GM18868 (cell line): Measurements from ENCODE around the gene LRP5.
"Not testable (repeated sequence)": the region's sequence is repeated elsewhere in the genome, so short reads cannot be mapped to it uniquely, and the experiment has no call there.

ENCODE experiments used
- ATAC-seq: cut with Tn5 transposase; IDR thresholded peaks from one replicate; pipeline ENCODE4 v1.9.1; 2021; ENCODE audit warnings: mild to moderate bottlenecking, moderate library complexity; ENCODE audit not compliant: unreplicated experiment

LRP5 gene

DNA sequence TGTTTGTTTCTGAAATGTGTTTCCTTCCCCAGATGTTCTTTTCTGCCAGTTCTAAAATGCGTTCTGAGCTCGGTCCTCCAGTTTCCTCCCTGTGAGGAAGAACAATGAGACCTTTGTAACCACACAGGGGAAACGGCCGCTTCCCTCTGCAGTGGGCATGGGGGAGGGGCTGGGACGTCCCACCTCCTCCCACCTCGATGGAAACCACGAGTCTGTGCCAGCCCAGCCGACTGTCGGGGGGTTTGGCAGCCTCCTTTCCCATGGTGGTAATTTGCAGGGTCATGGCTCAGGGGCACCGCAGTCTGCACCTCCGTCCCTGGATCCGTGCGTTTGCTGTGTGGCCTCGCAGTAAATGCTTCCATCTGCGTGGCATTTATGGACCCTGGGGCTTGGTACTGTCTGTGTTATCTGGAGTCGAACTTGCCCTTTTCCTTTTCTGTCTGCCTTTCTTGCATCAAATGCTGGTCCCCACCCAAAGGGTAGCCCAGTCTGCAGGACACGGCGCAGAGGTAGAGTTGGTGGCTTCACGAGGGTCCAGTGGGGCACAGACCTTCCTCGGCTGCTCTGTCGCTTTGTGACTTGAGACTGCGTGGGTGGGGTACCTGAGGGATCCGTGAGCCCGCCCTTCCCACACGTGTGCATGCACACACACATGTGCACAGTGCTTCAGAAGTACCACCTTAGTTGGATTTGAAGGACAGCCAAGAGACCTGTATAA lies 16.1 kb downstream of the LRP5 start:
- ATAC-seq = no peak

GRCh38 chr11:68329536-68329935 lies 17.1 kb downstream of the LRP5 start:
- no peak for ATAC-seq

DNA sequence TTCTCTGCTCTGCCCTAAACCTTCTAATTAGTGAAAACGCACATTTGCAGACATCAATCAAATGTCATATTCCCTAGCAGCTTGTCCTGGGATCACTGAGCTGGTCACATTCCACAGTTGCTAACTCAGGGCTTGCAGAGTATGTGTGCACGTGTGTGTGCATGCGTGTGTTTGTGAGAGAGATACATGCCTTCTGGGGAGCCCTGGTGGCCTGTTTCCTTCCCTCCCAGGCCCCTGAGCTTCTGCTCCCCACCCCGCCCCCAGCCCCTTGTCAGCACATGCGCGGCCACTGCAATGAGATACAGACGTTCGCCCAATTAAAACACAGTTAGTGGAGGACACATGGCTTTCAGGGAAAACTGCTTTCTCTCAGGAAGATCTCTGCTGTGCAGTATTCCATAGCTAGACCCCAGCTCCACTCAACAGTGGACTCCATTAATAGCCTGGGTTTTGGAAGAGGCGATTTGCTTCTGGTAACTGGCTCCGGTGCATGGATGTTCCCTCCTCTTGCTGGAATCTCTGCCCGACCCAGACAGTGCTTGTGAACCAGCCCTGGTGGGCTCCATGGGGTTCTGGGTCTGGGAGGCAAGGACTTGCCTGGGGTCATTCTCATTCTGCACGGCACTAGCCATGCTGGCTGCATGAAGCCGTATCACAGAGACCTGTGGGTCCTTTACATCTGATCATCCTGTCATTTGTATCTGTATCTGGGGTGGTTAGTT lies 17.7 kb downstream of the LRP5 start:
- ATAC-seq = no peak

- no peak for ATAC-seq
Observed at GRCh38 chr11:68330700-68331337, 18.4 kb downstream of the LRP5 start.

DNA sequence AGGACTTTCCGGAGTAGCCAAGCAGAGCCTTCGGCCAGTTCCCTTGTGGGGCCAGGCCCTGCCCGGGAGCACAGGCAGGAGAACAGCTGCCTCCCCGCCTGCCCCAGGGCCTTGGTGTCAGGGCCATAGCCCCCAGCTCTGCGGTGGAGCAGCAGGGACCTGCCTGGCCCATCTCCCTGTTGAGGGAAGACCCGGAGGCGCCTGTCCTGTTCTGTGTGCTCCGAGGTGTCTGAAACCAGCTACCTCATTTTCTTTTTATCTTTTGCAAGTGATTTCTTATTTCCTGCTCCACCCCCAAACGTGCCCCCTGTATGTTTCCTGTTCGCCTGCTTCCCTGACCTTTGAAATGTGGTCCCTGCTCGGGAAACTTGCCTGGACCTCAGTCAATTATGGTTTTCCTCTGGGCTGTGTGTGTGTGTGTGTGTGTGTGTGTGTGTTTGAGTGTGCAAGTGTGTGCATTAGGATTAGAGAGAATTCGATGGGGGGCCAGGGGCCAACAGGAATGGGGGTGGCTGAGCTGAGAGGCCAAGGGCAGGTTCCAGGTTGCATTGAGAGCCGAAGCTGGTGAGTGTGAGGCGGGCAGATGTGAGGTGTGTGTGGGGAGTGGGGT lies 19.1 kb downstream of the LRP5 start:
- ATAC-seq = no peak

GRCh38 chr11:68332186-68332585 lies 19.8 kb downstream of the LRP5 start:
- no peak for ATAC-seq

GRCh38 chr11:68333173-68333572 lies 20.8 kb downstream of the LRP5 start:
- ATAC-seq = no peak

DNA sequence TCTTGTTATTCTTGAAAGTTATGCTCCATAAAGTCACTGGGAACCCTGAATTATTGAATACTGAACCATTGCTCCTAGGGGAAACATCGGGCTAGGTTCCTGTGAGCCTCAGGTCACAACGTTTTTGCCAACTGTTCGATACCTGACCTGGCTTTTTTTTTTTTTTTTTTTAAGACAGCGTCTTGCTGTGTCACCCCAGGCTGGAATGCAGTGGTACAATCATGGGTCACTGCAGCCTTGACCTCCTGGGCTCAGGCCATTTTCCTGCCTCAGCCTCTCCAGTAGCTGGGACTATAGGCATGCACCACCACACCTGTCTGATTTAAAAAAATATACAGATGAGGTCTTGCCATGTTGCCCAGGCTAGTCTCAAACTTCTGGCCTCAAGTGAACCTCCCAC lies 22.5 kb downstream of the LRP5 start:
- ATAC-seq = no peak

DNA sequence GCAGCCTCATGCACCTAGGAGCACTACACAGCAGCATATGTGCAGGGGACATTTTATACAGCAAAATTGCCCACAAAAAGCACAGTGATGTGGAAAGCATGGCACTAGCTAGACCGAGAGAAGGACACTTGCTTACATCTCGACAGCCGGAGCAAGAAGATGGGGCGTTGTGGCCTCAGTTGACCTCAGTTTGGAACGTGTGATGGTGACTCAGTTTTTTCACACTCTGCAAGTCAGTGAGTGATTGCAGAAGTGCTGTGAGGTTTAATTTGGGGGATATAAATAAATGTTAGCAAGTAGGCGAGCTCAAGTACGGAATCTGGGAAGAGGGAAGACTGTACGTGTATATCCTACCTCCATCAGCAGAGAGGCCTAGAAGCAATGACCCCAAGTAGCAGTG lies 23.3 kb downstream of the LRP5 start:
- no peak for ATAC-seq

DNA sequence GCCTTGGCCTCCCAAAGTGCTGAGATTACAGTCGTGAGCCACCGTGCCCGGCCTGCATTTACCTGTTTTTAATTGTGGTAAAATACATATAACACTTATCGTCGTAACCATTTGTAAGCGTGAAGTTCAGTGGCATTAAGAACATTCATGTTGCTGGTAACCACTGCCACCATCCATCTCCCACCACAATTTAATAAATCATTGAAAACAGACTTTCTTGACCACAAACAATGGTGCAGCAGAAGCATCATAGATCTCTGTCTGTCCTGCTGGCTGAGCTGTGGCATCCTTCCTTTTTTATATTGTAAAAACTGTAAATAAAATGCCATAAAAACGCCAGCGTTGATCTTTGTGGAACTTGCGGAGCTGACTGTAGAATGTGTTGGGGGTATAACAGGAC lies 24.3 kb downstream of the LRP5 start:
- no peak for ATAC-seq

DNA sequence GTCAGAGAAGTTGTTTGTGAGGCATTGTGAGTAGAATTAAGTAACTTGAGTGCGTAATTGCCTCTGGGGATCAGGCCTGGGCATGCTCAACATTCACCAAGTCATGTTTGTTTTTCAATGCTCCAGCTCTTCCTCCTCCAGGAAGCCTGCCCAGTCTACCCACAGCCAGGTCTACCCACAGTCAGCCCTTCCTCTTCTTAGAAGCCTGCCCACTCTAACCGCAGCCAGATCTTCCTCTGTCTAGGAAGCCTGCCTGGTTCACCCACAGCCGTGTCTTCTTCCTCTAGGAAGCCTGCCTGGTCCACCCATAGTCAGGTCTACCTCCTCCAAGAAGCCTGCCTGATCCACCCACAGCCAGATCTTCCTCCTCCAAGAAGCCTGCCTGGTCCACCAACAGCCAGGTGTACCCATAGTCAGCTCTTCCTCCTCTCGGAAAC lies 25.0 kb downstream of the LRP5 start:
- no peak for ATAC-seq

DNA sequence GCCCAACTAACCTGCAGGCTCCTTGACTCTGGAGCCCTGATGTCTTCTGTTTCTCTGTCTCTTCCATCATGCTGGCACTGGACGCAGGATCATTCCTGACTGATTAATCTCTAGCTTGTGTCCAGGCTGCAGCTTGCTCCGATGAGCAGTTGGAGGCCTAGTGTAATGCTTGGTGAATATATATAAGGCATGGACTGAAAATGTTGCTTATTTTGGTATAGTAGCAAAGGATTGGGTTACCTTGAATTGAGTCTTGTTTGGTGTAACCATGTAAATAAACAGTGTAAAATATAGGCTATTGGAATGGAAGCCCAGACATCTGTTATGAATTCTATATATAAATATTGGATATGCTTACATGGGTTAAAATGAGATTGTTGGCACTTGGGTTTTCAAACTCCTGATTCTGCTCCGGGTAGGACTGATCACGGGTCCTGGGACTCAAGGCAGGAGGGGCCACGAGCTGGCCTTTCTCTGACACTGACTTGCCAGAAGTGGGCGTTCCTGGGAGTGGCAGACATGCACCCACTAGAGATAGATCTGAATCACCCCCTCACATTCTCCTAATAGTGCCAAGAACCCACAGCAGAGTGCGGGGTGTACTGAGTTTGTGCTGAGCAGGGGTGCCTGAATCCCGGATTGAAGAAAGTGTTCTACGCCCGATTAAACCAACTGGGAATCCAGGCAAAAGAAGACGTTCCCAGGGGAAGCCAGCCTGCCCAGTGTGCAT lies 25.8 kb downstream of the LRP5 start:
- ATAC-seq = no peak

GRCh38 chr11:68340003-68340767 lies 27.8 kb downstream of the LRP5 start:
- no peak for ATAC-seq

DNA sequence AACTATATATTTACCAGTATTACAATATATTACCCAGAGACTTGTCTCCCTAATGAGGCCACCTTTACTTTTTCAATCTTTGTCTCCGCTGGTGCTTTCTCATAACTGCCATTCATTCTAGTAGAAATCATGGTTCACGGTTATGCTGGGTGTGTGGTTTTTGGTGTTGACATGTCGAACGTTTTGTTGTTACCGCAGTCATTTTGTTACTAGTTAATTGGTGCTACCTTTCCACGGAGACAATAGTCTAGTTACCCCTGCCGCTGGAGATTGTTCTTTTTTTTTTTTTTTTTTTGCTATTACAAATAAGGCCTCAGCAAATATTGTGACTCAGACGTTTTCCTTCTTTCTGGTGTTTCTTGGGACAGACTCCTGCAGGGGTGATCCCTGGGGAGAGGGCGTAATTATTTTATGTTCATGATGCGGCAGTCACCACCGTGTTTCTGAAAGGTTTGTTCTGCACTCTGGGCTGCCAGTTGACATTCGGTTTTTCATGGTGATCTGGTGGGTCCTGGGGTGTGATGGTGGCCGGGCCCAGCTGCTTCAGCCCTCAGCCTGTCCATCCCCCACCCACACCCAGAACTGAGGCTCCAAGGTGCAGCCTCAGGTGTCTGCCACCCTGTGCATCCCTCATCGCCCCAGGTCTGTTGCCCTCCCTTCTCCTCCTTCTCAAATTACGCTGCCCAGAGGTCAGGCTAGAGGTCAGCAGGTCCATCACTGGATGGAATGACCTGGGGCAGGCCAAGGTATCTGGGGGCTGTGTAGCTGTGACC lies 28.6 kb downstream of the LRP5 start:
- ATAC-seq = no peak

DNA sequence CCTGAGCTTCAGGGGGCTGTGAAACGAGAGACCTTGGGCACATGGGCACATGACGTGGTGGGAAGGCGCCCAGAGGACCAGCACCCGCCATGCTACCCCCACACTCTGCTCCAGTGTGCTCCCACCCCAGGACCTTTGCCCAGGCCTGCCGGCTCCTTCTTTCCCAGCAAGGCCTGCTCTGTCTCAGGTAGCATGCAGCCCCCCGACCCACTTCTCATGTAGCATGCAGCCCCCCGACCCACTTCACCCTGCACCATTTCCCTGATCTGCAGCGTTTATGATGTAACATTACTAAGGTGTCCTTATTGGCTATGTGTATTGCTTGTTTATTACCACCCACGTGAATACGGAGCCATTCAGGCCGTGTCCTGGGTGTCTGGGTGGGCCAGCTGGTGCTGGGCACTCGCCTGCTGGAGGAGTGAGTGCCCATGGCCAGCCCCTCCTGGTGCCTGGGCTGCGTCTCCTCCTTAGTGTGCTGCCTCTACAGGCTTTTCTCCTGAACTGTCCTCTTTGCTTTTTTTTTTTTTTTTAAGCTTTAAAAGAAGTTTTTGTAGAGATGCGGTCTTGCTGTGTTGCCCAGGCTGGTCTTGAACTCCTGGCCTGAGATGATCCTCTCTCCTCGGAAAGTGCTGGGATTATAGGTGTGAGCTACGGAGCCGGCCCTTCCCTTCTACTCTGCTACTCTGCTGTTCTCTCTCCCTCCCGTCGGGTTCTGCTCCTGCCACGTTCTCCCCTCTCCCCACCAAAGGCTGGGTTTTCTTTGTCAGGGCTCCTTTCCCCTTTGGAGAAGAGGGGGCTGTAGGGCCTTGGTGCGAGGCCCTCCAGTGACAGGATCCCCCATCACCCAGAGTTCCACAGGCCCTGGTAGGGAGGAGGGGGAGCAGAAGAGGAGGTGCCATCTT lies 29.4 kb downstream of the LRP5 start:
- no peak for ATAC-seq

GRCh38 chr11:68342459-68343158 lies 30.2 kb downstream of the LRP5 start:
- ATAC-seq = no peak

- ATAC-seq = no peak
Observed at GRCh38 chr11:68343761-68344256, 31.4 kb downstream of the LRP5 start.

GRCh38 chr11:68344821-68345220 lies 32.4 kb downstream of the LRP5 start:
- not testable (repeated sequence) for ATAC-seq
